HL-60 (cell line): ENCODE results near the gene PKIB.

Experiments
- DNase-seq, 2 experiments: peaks; one replicate each; pipeline ENCODE4 v3.0.0-alpha.2; 2010 to 2020; ENCODE audit warnings: low read depth in 1 of 2, low spot score in 1 of 2
- H3K27ac ChIP-seq: fragments of 250-450 bp; sonication (Bioruptor Pico); replicated peaks from 2 replicates; pipeline ENCODE4 v1.5.1; 2020; ENCODE audit warnings: mild to moderate bottlenecking, moderate library complexity
- H3K27me3 ChIP-seq: fragments of 250-450 bp; sonication (Bioruptor Pico); 2 replicates; pipeline ENCODE4 v1.5.1; 2021; ENCODE audit warnings: mild to moderate bottlenecking, moderate library complexity; ENCODE audit not compliant: insufficient read depth, poor library complexity, severe bottlenecking
- H3K4me3 ChIP-seq: replicated peaks from 2 replicates; pipeline ENCODE4 v1.5.1; 2011; ENCODE audit warnings: mild to moderate bottlenecking, control low read depth, low read length; ENCODE audit not compliant: insufficient read depth
- CTCF ChIP-seq: IDR thresholded peaks from one replicate; pipeline ENCODE4 v1.5.1; 2011; ENCODE audit warnings: low read length, control low read depth, inconsistent platforms; ENCODE audit not compliant: insufficient read depth
- GABPA ChIP-seq: IDR thresholded peaks from 2 replicates; pipeline ENCODE4 v1.6.1; 2012; ENCODE audit warnings: low read depth
- POLR2AphosphoS5 ChIP-seq: IDR thresholded peaks from 2 replicates; pipeline ENCODE4 v1.6.1; 2012; ENCODE audit warnings: low read depth
- REST ChIP-seq: IDR thresholded peaks from 2 replicates; pipeline ENCODE4 v1.6.1; 2012; ENCODE audit warnings: low read depth; ENCODE audit not compliant: insufficient replicate concordance
- SPI1 ChIP-seq: IDR thresholded peaks from 2 replicates; pipeline ENCODE4 v1.6.1; 2012; ENCODE audit warnings: low read depth, mild to moderate bottlenecking, borderline replicate concordance

The PKIB gene

GRCh38 chr6:122755901-122756300 is 145.7 kb downstream of the PKIB start:
- H3K27me3 ChIP-seq, result no peaks in the 10 kb centered on the region
- no peak overlapping the region for H3K4me3 ChIP-seq
- TF ChIP-seq GABPA (no peak), REST (no peak), SPI1 (no peak), POLR2AphosphoS5 (no peak), CTCF (no peak)
- DNase-seq, result no peak
- no peak overlapping the region for H3K27ac ChIP-seq

GRCh38 chr6:122758927-122759334 is 148.7 kb downstream of the PKIB start:
- no peak for TF ChIP-seq CTCF
- no peak for TF ChIP-seq POLR2AphosphoS5
- TF ChIP-seq SPI1, result no peak
- TF ChIP-seq GABPA, result no peak
- TF ChIP-seq REST, result no peak
- DNase-seq, result no peak

GRCh38 chr6:122760330-122760729 is 150.1 kb downstream of the PKIB start:
- Histone ChIP-seq H3K27me3 (no peaks in the 10 kb centered on the region), H3K4me3 (no peak overlapping the region), H3K27ac (no peak overlapping the region)
- DNase-seq, result no peak
- TF ChIP-seq REST, result no peak
- TF ChIP-seq POLR2AphosphoS5, result no peak
- no peak for TF ChIP-seq GABPA
- TF ChIP-seq SPI1, result no peak
- TF ChIP-seq CTCF, result no peak

More at GRCh38 chr6:122758927-122759334, 148.7 kb downstream of the PKIB start:
- no peak overlapping the region for H3K27ac ChIP-seq
- H3K27me3 ChIP-seq, result no peaks in the 10 kb centered on the region
- no peak overlapping the region for H3K4me3 ChIP-seq
